Right renal pelvis (tissue), 4 donors: ENCODE results near the gene SPDYC. TPM values are rescaled to one million over a fixed set of nuclear protein-coding genes. Genes with fewer than 3 reads are reported as not detected.
"Not testable (repeated sequence)": the region's sequence is repeated elsewhere in the genome, so short reads cannot be mapped to it uniquely, and the experiment has no call there.

Experiments
- DNase-seq, 4 donors: peaks; one replicate each; pipeline ENCODE4 v3.0.0-alpha.2; 2013; ENCODE audit warnings: low read depth in 4 of 4, low spot score in 3 of 4, missing footprints in 1 of 4
- polyA plus RNA-seq, 4 donors: library from polyadenylated mRNA; unstranded; fragments of 120-200 nt; gene quantifications; one replicate each; pipeline ENCODE4 v1.2.1, GENCODE V29; 2013; ENCODE audit not compliant: insufficient read length in 4 of 4

SPDYC gene
- polyA plus RNA-seq, 4 donors = 0.15 to 0.17 TPM; not detected in 2

DNA sequence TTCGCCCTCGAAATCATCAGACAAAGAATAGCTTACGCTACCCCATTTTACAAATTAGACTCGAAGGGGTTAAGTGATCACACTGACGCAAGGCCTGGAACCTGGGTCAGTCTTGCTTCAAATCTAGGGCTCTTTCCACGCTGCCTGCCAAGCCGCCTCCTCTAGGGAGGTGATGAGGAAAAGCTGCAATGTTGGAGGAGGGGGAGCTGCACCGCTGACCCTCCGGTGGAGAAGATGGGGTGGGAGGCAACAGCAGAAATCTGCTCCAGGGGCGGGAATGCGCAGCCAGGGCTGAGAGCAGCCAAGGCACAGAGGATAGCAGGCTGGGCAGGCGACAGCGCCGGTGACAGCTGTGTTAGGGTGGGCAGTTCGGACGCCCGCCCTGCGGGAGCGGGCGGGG is 36.3 kb upstream of the SPDYC start:
- no peak for DNase-seq

DNA sequence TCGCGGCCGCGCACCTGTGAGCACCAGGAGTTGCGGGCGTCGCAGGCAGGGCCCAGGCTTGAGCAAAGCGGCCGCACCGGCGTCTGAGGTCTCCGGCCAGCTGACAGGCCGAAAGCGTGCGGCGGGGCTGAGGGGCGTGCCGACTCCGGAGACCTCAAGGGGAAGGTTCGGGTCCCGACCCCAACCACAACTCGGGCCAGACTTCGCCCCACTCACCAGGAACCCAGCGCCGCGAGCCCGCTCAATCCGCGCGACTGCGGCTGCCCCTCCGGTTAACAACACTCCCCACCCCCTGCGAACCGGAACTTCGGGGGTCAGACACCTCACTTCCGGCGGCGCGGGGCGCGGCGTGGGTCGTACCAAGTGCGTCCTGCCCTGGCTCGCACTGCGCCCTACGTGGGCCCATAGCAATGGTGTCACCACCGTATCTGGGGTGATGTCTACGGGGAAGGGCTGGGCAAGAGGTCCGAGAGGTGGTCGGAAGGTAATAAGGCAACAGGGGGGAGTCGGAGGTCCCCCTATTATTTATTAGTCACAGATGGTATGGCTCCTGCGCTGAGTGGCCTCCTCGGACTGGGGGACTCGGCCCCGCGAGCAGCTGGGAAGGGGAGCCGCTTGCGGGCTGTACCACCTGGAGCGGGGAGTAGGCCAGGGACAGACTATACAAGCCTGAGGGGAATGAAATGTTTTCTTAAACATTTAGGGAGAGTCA is 35.6 kb upstream of the SPDYC start, which contains the start of gene SYVN1:
TSS of gene SYVN1 (minus strand) at position 280 of the 712 bp plus-strand sequence. CDS start 918 bp downstream, outside the sequence.
- peak; percentile 76 to 93 (median 84) for DNase-seq

DNA sequence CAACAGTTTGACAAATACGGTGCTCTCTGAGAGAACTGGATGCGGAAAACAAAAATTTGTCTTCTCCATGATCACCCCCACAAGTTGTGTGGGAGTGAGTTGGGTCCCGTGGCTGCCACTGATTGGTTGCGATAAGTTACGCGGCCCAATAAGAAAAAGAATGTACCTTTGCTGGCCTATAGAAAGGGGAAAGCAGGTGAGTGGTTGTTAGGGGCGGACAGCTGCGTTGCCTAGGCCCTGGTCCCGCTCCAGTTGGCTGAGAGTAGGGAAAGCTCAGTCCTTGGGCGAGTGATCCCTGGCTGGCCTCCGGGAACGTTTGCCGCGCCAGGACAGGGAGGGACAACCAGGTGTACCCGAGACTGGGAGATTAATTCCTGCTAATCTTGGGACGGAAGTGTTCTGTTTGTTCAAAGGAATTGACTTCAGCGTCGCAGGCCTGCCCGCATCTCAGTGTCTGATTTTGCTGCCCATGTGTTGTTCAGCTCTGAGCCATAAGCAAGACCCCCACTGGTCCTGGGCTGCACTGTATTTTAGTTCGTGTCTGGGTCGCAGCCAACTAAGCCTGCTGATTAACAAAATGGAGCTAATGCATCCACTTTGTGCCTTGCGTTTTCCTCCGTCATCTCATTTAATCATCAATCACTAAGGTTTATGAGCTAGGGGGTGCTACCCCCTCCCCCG is 34.9 kb upstream of the SPDYC start:
- DNase-seq = peak; percentile 89 to 95 (median 92)

DNA sequence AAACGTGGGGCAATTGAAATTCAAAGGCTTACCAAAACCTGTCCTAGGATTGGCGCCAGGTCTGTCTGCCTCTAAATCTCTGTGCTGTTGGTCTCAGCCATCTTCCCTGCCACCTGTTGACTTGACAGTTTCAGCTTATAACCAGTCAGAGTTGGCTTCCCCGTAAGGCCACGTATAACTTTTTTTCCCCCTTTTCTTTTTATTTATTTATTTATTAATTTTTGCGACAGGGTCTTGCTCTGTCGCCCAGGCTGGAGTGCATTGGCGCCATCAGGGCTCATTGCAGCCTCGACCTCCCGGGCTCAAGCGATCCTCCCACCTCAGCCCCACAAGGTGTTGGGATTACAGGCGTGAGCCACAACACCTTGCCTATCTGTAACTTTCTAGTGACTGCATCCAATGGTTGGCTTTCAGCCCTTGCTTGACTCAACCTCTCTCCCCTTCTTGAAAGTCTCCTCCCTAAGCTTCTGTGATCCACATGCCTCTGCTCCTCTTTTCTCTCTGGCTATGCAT is 34.3 kb upstream of the SPDYC start:
- DNase-seq = no peak

DNA sequence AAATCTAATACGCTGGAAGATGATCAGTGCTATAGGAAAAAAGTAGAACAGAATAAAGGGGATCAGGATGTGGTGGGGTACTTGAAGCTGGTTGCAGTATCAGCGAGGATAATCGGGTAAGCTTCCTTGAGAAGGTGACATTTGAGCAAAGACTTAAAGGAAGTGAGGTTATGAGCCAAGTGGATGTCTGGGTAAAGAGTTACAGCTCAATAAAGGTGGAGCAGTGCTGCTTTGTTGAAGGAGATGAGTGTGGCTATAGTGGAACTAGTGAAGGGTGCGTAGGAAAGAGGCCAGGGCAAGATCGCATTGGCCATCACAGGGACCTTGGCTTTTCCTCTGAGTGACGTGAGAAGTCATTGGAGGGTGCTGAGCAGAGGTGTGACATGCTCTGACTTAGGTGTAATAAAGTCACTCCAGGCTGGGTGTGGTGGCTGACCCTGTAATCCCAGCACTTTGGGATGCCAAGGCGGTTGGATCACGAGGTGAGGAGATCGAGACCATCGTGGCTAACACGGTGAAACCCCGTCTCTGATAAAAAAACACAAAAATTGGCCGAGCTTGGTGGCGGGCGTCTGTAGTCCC is 33.4 kb upstream of the SPDYC start:
- DNase-seq = no peak

DNA sequence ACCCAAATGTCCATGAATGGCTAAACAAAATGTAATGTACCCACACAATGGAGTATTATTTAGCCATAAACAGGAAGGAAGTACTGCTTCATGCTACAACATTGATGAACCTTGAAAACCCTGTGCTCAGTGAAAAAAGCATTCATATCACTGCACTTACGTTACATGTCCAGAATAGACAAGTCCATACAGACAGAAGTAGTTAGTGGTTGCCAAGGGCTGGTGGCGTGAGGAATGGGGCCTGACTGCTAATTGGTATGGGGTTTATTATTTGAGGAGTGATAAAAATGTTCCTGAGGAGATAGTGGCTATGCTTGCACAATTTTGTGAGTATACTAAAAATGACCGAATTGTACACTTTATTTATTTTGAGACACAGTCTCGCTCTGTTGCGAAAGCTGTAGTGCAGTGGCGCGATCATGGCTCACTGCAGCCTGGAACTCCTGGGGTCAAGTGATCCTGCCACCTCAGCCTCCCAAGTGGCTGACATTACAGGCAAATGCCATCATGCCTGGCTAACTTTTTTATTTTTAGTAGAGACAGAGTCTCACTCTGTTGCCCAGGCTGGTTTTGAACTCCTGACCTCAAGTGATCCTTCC is 28.0 kb upstream of the SPDYC start:
- DNase-seq = no peak

DNA sequence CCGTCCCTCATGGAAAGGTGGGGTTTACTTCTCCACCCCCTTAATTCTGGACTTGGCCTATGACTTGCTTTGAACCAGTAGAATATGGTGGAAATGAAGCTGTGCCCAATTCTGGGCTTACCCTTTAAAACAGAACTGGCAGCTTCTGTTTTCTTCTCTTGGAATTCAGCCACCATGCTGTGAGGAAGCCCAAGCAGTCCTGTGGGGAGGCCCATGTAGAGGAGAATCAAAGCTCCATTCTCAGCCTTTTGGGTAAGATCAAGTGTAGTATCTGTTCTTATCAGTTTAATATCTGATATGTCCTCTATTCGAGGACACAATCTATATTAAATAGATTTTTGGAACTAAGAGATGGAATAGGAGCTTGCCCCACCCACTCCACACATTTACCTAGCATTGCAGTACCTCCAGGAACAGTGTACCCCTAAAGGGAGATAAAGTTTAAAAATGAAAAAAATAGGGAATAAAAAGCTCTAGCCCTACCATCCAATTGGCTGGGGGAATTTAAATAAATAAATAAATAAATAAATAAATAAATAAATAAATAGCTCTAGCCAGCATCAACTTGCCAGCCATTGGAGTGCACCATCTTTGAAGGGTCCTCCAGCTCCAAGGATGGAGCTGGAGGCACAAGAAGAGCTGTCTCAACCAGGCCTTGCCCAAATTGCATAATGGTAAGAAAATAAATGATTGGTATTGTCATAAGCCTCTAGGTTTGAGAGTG is 22.5 kb upstream of the SPDYC start:
- DNase-seq = no peak

DNA sequence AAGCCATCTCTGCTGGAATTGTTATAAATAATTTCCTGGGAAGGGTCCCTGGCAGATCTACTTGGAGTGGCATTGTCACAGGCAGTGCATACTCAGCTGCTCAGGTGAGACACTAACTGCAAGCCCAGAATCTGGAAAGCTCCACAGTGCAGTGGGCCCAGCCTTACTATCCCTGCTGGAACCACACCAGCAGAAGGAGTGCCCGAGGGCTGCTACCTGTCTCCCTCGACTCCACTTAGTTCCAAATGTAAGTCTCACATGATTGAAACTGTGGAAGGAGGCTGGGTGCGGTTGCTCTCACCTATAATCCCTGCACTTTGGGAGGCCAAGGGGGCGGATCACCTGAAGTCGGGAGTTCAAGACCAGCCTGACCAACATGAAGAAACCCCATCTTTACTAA is 21.4 kb upstream of the SPDYC start:
- DNase-seq = no peak

DNA sequence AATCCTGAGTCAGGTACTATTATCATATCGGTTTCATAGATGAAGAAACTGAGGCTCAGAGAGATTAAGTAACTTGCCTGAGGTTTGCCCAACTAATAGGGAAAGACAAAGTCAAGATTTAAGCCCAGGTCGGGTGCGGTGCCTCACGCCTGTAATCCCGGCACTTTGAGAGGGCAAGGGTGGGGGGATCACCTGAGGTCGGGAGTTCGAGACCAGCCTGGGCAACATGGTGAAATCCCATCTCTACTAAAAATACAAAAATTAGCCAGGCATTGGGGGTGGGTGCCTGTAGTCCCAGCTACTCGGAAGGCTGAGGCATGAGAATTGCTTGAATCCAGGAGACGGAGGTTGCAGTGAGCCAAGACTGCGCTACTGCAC is 19.9 kb upstream of the SPDYC start:
- not testable (repeated sequence) for DNase-seq

DNA sequence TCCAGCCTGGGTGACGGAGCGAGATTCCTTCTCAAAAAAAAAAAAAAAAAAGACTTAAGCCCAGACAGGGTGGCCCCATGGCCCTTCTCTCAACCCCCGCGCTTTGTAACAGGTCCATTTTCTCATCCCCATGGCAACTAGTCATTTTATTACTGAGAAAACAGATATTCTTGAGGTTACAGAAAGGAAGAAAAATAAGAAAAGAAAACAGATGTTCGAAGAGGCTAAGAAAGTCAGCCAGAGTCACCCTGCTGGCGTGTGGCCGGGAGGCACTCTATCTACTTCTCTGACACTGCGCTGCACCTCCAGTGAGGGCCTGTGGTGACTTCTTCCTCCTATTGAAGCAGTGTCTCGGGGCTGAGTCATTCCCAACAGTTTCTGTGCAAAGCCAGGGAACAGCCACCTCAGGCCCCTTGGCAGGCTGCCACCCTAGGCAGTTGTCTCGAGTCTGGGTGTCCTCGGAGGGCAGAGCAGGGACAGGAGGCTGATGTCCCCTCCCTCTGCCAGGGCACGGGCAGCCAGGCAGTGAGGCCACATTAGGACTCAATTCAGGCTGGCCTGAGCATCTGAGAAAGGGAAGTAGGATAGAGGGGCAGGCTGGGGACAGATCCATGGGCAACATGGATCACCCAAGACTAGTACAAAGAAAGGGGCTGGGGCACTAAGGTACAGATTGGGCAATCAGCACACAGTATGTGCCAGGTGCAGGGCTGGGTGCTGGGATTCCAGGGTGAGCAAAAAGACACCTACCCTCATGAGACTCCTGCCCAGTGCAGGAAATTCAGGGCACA is 19.3 kb upstream of the SPDYC start:
- no peak for DNase-seq

DNA sequence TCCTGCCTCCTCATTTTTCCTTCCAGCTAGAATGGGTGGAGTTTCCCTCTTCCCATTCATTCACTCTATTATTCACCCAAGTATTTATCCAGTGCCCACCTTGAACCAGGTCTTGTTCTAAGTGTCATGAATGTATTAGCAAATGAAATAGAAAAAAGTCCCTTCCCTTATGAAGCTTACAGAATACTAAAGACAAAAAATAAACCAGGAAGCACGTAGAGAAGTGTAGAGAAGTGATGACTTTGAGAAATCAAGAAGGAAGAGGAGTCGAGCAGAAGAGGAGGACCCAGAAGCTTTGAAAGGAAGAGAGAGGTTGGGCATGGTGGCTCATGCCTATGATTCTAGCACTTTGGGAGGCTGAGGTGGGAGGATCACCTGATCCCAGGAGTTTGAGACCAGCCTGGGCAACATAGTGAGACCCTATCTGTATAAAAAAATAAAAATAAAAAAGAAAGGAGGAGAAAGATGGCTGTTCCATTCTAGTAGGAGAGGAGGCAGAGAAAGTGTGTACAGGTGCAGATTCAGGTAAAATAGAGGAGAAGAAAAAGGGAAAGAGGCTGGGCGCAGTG is 18.6 kb upstream of the SPDYC start:
- DNase-seq = no peak

DNA sequence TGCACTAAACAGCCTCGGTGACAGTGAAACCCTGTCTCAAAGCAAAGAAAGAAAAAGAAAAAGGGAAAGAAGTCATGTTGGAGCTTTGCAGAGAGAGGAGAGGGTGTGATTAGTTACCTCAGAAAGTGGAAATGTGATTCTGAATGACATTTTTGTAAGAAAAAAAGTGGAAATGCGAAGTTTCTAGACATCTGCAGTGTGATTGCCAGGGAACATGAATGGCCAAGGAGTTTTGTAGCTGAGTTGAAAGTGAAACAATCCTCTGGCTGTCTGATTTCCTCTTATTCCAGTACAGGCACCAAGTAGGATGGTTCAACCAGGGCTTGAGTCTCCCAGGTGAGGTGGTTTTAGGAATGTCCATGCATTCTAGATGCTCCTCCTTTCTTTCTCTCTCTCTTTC is 17.9 kb upstream of the SPDYC start:
- no peak for DNase-seq

DNA sequence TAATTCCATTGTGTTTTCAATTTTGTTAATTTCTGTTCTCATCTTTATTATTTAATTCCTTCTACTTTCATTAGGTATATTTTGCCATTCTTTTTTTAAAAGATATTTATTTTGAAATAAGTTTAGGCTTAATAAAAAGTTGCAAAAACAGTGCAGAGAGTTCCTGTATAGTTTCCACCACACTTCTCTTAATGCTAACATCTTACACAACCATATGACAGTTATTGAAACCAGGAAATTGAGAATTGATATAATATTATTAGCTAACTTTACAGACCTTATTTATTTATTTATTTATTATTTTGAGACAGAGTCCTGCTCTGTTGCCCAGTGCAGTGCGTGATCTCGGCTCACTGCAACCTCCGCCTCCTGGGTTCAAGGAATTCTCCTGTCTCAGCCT is 13.8 kb upstream of the SPDYC start:
- no peak for DNase-seq

DNA sequence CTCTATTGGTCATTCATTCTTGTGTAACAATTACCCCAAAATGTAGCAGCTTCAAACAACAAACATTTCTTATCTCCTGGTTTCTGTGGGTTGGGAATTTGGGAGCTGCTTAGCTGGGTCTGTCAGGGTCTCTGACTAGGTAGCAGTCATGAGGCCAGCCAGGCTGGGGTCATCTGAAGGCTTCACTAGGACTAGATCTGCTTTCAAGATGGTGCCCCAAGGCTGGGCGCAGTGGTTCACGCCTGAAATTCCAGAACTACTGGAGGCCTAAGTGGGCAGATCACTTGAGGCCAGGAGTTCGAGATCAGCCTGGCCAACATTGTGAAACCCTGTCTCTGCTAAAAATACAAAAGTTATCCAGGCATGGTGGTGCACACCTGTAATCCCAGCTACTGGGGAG is 13.1 kb upstream of the SPDYC start:
- DNase-seq = no peak

DNA sequence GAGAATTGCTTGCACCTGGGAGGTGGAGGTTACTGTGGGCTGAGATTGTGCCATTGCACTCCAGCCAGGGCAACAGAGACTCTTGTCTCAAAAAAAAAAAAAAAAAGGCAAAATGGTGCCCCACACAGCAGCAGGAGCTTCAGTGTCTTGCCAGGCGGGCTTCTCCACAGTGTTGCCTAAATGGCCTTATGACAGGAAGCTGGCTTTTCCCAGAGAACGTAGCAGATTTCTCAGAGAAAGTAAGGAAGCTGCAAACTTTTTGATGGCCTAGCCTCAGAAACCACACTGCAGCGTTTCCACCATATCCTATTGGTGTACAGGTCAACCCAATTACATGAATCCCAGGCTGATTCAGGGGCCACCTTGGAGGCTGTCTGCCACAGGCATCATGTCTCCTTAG is 12.7 kb upstream of the SPDYC start:
- no peak for DNase-seq

DNA sequence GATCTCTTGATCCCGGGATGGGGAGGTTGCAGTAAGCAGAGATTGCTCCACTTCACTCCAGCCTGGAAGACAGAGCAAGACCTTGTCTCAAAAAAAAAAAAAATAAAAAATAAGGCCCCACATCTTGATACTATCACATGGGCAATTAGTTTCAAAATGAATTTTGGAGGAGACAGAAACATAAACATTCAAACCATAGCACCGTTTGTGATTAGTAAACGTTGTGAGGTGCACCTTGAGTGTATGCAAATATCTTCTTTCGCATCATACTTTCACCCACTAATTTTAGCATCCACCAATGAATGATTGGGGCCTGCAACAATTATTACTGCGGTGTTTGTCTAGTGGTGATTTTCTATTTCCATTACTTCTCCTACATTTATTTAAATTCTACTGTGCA is 11.0 kb upstream of the SPDYC start:
- DNase-seq = no peak

DNA sequence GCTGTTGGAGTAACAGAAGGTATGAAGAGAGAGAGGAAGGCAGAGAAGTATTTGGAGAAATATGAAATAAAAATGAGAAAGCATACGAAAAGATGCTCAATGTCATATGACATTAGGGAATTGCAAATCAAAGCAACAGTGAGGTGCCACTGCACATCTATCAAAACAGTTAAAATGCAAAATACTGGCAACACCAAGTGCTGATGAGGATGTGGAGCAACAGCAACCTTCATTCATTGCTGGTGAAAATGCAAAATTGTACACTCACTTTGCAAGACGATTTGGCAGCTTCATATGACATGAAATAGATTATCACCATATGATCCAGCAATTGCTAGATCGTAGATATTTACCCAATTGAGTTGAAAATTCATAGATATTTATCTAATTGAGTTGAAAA is 9.4 kb upstream of the SPDYC start:
- no peak for DNase-seq

DNA sequence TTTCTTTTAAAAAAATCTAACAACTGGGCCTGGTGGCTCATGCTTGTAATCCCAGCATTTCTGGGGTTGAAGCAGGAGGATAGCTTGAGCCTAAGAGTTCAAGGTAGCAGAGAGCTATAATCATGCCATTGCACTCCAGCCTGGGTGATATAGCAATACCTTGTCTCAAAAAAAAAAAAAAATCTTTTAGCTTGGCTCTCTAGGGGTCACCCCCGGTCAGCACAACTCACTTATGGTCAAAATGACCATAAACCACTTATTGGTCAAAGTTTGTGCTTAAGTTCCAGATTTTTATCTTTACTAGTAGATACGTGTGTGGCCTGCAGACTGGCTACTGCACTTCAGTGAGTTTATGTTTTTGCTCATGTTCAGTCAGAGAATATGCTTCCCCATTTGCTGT is 6.3 kb upstream of the SPDYC start:
- no peak for DNase-seq
